Keratinocyte (primary cell): ENCODE results near the gene XYLB.

ENCODE experiments used
- CTCF ChIP-seq, 3 experiments: IDR thresholded peaks in 1 of 3; conservative IDR thresholded peaks in 1 of 3; optimal IDR thresholded peaks in 1 of 3; 2 replicates in 2 of 3; 3 replicates in 1 of 3; pipeline versions ENCODE3 to v1.5.1; 2011; ENCODE audit warnings: low read length in 3 of 3, mild to moderate bottlenecking in 3 of 3, moderate library complexity in 2 of 3, control low read depth in 1 of 3, inconsistent platforms in 1 of 3; ENCODE audit not compliant: insufficient read depth in 2 of 3; ENCODE audit errors: extremely low read depth in 1 of 3
- EZH2 ChIP-seq: IDR thresholded peaks from one replicate; pipeline ENCODE4 v1.6.1; 2012; ENCODE audit warnings: inconsistent platforms, mild to moderate bottlenecking, low read length, moderate library complexity

GRCh38 chr3:38383156-38383875, 36.7 kb downstream of the XYLB start:
- no peak for TF ChIP-seq CTCF (optimal IDR thresholded peaks at IDR 0.05 in 1 of 3, IDR thresholded peaks at IDR 0.05 in 1 of 3, conservative IDR thresholded peaks at IDR 0.05 in 1 of 3; ENCODE audit: extremely low read depth in 1 of 3, insufficient read depth in 2 of 3, low read length in 3 of 3)
- no peak for TF ChIP-seq EZH2
